Astrocyte of the cerebellum (primary cell): ENCODE data around the gene IRAG1.
A peak's percentile ranks its signal among the peaks of the same experiment; 100 is the strongest.

ENCODE experiments used
- DNase-seq: peaks from one replicate; pipeline ENCODE4 v3.0.0-alpha.2; 2011; ENCODE audit warnings: low read depth
- H3K4me3 ChIP-seq: 2 replicates; pipeline ENCODE4 v1.5.1; 2011; ENCODE audit warnings: mild to moderate bottlenecking, low read depth, low read length, moderate library complexity
- in situ Hi-C: cut with HindIII; loops from 2 replicates; pipeline ENCODE4 v1.10.0; 2017; ENCODE audit warnings: low sequenced_read_pairs
- TF ChIP-seq, protein P1 (sequence below): IDR thresholded peaks from 2 replicates; pipeline ENCODE4 v1.5.1; 2012; ENCODE audit warnings: low read length, low read depth, moderate library complexity, mild to moderate bottlenecking; ENCODE audit errors: missing control alignments

IRAG1 gene

DNA sequence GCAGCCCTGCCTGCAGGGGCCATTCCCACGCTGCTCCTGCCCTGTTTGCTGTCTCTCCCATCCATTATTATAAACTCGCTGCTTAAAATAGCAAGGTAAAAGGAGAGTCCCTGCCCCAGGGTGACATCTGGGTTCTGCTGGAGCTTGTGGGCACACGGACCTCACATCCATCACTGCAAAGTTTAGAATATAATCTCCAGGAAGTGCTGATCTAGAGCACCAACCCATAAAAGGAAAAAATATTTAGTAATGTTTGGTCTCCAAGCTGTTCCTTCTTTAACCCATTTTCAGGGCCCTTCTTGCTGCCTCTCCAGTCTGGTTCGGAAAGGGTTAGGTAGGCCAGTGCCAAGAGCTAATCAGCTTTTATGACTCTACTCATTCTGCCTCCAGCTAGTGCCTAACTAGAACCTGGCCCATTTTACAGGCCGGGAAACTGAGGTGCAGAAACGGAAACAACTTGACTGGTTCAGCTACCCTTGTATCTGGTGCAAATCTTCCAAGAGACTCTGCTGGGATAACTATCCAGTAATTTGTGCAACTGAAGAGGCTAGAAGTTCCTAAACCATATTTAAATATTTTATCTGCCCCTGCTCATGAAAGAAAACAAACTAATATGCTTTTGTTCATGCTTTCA lies 37.5 kb downstream of the IRAG1 start:
- H3K4me3 ChIP-seq = no peak overlapping the region
- DNase-seq = no peak
- in situ Hi-C loops = no loop called here
- TF ChIP-seq, protein P1, sequence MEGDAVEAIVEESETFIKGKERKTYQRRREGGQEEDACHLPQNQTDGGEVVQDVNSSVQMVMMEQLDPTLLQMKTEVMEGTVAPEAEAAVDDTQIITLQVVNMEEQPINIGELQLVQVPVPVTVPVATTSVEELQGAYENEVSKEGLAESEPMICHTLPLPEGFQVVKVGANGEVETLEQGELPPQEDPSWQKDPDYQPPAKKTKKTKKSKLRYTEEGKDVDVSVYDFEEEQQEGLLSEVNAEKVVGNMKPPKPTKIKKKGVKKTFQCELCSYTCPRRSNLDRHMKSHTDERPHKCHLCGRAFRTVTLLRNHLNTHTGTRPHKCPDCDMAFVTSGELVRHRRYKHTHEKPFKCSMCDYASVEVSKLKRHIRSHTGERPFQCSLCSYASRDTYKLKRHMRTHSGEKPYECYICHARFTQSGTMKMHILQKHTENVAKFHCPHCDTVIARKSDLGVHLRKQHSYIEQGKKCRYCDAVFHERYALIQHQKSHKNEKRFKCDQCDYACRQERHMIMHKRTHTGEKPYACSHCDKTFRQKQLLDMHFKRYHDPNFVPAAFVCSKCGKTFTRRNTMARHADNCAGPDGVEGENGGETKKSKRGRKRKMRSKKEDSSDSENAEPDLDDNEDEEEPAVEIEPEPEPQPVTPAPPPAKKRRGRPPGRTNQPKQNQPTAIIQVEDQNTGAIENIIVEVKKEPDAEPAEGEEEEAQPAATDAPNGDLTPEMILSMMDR = no peak

DNA sequence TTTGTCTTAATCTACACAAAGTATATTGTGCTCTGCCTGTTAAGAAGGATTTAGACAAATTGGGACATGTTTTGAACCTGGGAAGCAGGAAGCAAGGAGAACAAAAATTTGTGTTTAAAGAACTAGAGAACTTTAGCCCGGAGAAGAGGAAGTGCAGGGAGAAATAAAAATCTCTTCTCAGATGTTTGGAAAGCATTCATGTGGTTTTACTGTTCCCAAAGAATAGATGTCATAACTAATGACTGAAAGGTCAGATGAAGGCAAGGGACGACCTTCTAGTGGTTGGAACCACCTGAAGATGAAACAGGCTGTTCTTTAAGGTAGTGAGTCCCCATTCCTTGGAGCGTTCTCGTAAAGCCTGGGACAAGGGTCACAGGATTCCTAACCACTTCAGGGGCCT lies 38.3 kb downstream of the IRAG1 start:
- H3K4me3 ChIP-seq = no peak overlapping the region
- in situ Hi-C loops = no loop called here
- no peak for DNase-seq
- TF ChIP-seq, protein P1 = no peak

DNA sequence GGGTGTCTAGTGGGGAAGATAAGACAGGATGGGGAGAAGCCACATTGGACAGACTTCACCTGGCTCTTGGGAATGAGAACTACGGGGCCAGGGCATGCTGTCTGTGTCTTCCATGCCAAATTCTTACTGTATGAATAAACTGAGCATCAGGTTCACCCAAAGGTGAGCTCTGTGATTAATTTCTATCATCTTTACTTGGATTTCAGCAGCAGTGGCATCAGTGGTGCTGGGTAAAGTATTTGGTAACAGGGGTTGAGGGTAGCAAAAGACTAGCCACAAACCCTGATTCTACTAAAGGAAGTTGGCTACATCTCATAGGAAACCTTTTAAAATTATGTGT lies 38.8 kb downstream of the IRAG1 start:
- H3K4me3 ChIP-seq = no peak overlapping the region
- in situ Hi-C loops = loop anchor here (5.0 kb wide), 1 partner anchor 47 kb away; no protein-coding TSS in a partner anchor
- TF ChIP-seq, protein P1 = no peak
- DNase-seq = no peak

DNA sequence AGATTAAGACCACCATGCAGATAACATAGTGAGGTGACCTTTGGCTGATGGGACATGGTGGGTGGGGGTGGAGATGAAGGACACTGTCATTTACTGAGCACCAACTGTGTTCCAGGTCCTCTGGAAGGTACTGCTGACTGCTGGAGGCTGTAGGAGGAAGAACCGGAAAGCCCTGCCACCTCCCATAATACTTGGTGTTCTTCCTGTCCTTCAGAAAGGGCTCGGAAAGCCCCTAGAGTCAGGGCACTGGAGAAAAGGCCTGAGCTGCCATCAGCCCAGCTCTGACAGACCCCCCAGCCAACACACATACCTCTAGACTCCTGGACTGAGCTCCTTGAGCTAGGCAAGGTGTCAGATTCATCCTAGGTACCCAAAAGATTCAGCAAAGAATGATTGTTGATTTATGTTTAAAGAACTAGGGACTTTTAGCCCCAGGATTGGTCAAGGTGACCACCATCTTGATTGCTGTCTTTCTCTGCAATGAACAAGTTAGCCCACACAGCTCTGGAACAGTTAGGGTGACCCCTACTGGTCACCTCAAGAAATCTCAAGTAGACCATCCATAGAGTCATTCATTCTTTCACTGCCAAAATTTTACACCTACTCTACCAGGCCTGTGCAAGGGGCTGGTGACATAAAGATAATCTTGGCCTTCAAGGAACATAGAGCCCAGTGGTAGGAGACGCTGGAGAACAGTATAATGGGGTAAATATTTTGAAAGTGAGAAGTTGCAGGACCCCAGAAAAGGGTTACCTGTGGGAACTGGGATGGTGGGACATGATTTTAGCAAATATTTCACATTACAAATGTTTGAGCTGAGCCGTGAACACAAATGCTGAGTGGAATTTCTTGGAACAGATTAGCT lies 39.4 kb downstream of the IRAG1 start:
- TF ChIP-seq, protein P1 = peak; percentile 57
- DNase-seq = no peak
- in situ Hi-C loops = loop anchor here (5.0 kb wide), 1 partner anchor 47 kb away; no protein-coding TSS in a partner anchor
- H3K4me3 ChIP-seq = no peak overlapping the region

DNA sequence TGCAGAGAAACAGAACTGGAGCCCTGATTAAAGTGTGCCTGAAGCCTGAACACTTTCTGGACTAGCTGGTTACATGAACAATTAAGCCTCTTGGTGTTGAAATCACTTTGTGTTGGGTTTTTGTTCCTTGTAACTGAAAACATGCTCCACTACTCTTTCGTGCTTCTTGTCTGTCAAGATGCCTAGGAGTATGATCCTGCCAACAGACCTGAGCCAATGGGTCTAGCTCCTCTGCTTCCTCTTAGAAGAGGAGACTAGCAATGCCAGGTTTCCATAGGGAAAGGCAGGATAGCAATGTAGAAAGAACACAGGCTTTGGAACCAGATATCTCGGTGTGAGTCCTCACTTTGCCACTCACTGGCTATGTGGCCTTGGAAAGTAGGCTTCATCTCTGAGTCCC lies 40.3 kb downstream of the IRAG1 start:
- TF ChIP-seq, protein P1 = no peak

DNA sequence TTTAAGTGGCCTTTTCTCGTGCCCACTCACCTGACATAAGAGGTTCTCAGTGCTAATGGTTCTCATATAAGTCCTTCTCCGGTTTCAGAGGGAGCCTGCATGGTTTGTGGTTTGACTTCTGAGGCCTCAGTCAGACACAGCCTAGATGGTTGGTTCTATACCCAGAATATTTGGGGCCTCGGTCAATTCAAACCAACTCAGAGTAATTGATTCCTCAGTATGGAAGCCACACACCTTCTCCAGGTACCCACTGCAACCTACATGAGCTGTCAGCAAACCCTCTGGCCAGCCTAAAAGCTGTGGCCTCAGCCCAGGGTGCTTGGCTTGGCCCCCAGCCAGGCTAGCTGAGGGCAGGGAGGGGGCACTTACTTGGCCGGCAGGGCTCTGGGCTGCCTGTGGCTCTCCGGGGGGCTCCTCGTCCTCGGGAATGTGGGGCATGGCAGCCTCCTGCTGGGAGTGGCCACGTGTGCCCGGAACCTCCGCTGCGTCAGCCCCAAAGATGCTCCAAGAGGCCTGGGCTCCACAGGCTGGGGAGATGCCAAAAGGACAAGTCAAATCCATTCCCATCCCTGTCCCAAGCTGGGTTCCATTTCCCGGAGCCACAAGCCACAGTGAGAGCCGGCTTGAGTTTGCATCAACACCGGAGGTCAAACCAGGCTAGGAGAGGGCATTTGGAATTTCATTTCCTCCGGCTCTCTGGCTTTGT lies 41.7 kb downstream of the IRAG1 start:
- TF ChIP-seq, protein P1 = no peak
- in situ Hi-C loops = loop anchor here (5.0 kb wide), 1 partner anchor 45 kb away; no protein-coding TSS in a partner anchor
- no peak for DNase-seq
- H3K4me3 ChIP-seq = no peak overlapping the region

More for the DNA sequence above, 40.3 kb downstream of the IRAG1 start:
- no peak overlapping the region for H3K4me3 ChIP-seq
- in situ Hi-C loops = loop anchor here (5.0 kb wide), 1 partner anchor 46 kb away; no protein-coding TSS in a partner anchor
- DNase-seq = no peak
